Measurements from ENCODE around the gene CDC42BPB. TPM values are rescaled to one million over a fixed set of nuclear protein-coding genes. Genes with fewer than 3 reads are reported as not detected.

CDC42BPB gene
- total RNA-seq, 4 donors from 2014 or later: 30.0 to 64.3 (median 32.6) TPM

DNA sequence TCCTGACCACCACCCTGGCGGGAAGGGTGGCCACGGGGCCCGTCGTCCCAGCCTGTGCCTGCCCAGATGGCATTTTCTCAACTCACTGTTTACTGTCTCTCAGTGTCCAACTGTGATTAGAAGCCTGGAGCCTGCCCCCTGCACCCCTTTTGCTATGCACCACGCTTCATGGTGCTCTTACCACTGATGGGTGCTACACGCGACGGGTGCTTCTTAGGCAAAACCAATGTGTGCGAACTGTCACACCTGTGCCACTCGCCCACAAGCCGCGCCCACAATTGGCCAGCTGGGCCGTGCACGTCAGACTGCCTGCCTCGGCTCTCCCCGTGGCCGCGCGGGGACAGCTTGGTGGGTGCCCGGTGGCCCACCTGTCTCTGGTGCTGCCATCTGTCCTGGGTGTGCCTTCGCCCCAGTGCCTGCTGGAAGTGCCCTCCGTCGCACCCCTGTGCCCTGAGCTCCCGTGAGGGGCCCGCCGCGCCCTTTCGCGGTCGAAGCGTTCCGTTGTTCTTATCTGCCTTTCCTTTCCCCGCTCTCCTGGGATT is 150.0 kb downstream of the CDC42BPB start:
- no peak for DNase-seq
- in situ Hi-C loops (cut with MboI; ENCODE audit: low sequenced_read_pairs in 4 of 4): loop anchor here in 2 of 4 donors (25.0 kb wide), 1 partner anchor 220 kb away; no protein-coding TSS in a partner anchor
- H3K4me3 ChIP-seq: no peak overlapping the region
- no peaks in the 10 kb centered on the region for H3K4me1 ChIP-seq
- H3K27me3 ChIP-seq: no peaks in the 10 kb centered on the region
- no peaks in the 10 kb centered on the region for H3K9me3 ChIP-seq
- intact Hi-C loops (cut with DNase I; ENCODE audit: low total_unique reads): no loop called here
- H3K27ac ChIP-seq: no peak overlapping the region
- ATAC-seq: no peak
- peaks cover 0 to 5% of the 10 kb centered on the region in 2 donors for H3K36me3 ChIP-seq
- no peak for TF ChIP-seq POLR2A (IDR thresholded peaks at IDR 0.05)
- TF ChIP-seq, protein P1, sequence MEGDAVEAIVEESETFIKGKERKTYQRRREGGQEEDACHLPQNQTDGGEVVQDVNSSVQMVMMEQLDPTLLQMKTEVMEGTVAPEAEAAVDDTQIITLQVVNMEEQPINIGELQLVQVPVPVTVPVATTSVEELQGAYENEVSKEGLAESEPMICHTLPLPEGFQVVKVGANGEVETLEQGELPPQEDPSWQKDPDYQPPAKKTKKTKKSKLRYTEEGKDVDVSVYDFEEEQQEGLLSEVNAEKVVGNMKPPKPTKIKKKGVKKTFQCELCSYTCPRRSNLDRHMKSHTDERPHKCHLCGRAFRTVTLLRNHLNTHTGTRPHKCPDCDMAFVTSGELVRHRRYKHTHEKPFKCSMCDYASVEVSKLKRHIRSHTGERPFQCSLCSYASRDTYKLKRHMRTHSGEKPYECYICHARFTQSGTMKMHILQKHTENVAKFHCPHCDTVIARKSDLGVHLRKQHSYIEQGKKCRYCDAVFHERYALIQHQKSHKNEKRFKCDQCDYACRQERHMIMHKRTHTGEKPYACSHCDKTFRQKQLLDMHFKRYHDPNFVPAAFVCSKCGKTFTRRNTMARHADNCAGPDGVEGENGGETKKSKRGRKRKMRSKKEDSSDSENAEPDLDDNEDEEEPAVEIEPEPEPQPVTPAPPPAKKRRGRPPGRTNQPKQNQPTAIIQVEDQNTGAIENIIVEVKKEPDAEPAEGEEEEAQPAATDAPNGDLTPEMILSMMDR (IDR thresholded peaks at IDR 0.05 in 4 of 5, conservative IDR thresholded peaks at IDR 0.05 in 1 of 5): no peak

GRCh38 chr14:102906616-102907302 is 150.6 kb downstream of the CDC42BPB start:
- Histone ChIP-seq H3K27ac (no peak overlapping the region), H3K4me1 (no peaks in the 10 kb centered on the region), H3K27me3 (no peaks in the 10 kb centered on the region), H3K36me3 (peaks cover 0 to 5% of the 10 kb centered on the region in 2 donors), H3K4me3 (no peak overlapping the region), H3K9me3 (no peaks in the 10 kb centered on the region)
- in situ Hi-C loops (cut with MboI; ENCODE audit: low sequenced_read_pairs in 4 of 4) (loop anchor here in 2 of 4 donors (25.0 kb wide), 1 partner anchor 219 kb away; no protein-coding TSS in a partner anchor), intact Hi-C loops (cut with DNase I; ENCODE audit: low total_unique reads) (no loop called here)
- TF ChIP-seq POLR2A (IDR thresholded peaks at IDR 0.05): no peak
- TF ChIP-seq, protein P1 (IDR thresholded peaks at IDR 0.05 in 4 of 5, conservative IDR thresholded peaks at IDR 0.05 in 1 of 5): no peak
- DNase-seq (no peak), ATAC-seq (no peak)

DNA sequence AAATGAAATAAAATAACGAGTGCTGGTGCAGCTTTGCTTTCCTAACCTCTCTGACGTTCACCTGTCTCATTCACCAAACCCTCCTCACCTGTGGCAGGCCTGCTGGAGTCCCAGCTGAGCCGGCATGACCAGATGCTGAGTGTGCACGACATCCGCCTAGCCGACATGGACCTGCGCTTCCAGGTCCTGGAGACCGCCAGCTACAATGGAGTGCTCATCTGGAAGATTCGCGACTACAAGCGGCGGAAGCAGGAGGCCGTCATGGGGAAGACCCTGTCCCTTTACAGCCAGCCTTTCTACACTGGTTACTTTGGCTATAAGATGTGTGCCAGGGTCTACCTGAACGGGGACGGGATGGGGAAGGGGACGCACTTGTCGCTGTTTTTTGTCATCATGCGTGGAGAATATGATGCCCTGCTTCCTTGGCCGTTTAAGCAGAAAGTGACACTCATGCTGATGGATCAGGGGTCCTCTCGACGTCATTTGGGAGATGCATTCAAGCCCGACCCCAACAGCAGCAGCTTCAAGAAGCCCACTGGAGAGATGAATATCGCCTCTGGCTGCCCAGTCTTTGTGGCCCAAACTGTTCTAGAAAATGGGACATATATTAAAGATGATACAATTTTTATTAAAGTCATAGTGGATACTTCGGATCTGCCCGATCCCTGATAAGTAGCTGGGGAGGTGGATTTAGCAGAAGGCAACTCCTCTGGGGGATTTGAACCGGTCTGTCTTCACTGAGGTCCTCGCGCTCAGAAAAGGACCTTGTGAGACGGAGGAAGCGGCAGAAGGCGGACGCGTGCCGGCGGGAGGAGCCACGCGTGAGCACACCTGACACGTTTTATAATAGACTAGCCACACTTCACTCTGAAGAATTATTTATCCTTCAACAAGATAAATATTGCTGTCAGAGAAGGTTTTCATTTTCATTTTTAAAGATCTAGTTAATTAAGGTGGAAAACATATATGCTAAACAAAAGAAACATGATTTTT is 151.9 kb downstream of the CDC42BPB start:
- H3K36me3 ChIP-seq: peaks cover 0 to 5% of the 10 kb centered on the region in 2 donors
- intact Hi-C loops (cut with DNase I; ENCODE audit: low total_unique reads): no loop called here
- no peak overlapping the region for H3K4me3 ChIP-seq
- in situ Hi-C loops (cut with MboI; ENCODE audit: low sequenced_read_pairs in 4 of 4): loop anchor here in 2 of 4 donors (25.0 kb wide), 1 partner anchor 218 kb away; no protein-coding TSS in a partner anchor
- no peak overlapping the region for H3K27ac ChIP-seq
- no peaks in the 10 kb centered on the region for H3K9me3 ChIP-seq
- no peaks in the 10 kb centered on the region for H3K27me3 ChIP-seq
- no peak for TF ChIP-seq POLR2A (IDR thresholded peaks at IDR 0.05)
- TF ChIP-seq, protein P1 (IDR thresholded peaks at IDR 0.05 in 4 of 5, conservative IDR thresholded peaks at IDR 0.05 in 1 of 5): no peak
- DNase-seq: no peak
- no peaks in the 10 kb centered on the region for H3K4me1 ChIP-seq
- no peak for ATAC-seq

DNA sequence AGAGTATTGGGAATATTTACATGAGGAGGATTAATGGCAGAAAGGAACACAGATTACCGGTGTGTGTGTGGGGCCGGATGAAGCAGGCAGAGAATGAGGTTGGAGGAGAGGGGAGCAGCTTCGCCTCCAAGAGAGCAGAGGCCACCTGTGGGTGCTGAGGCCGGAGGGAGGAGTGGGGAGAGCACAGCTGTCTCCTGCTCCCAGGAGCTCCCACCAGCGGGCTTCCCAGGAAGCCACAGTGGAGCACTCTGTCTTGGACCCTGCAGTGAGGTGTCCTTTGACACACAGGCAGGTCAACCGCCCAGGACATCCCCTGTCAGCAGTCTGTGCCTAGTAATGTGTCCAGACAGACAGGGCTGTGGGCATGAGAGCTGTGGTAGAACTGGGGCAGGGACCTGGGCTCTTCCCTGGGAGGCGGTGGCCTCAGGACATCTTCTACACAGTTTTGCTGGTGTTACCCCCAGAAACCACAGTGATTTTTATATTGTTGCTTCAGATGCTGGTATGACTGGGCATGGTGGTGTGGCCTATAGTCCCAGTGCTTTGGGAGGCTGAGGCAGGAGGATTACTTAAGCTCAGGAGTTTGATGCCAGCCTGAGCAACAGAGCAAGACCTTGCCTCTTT is 153.3 kb downstream of the CDC42BPB start:
- Histone ChIP-seq H3K4me3 (no peak overlapping the region), H3K4me1 (no peaks in the 10 kb centered on the region), H3K36me3 (peaks cover 0 to 5% of the 10 kb centered on the region in 2 donors), H3K9me3 (no peaks in the 10 kb centered on the region), H3K27ac (no peak overlapping the region), H3K27me3 (no peaks in the 10 kb centered on the region)
- DNase-seq (no peak), ATAC-seq (no peak)
- in situ Hi-C loops (cut with MboI; ENCODE audit: low sequenced_read_pairs in 4 of 4) (loop anchor here in 2 of 4 donors (25.0 kb wide), 1 partner anchor 217 kb away; no protein-coding TSS in a partner anchor), intact Hi-C loops (cut with DNase I; ENCODE audit: low total_unique reads) (no loop called here)
- TF ChIP-seq, protein P1 (IDR thresholded peaks at IDR 0.05 in 4 of 5, conservative IDR thresholded peaks at IDR 0.05 in 1 of 5): no peak
- no peak for TF ChIP-seq POLR2A (IDR thresholded peaks at IDR 0.05)

Data from gastrocnemius medialis (tissue), 4 donors.